Glutamatergic neuron (in vitro differentiated cells): ENCODE measurements around the gene CST4. TPM values are rescaled to one million over a fixed set of nuclear protein-coding genes. Genes with fewer than 3 reads are reported as not detected.
"Not testable (repeated sequence)": the region's sequence is repeated elsewhere in the genome, so short reads cannot be mapped to it uniquely, and the experiment has no call there.

Experiments used
- DNase-seq: peaks from one replicate; pipeline ENCODE4 v3.0.0; 2022
- H3K27ac Mint-ChIP-seq: one replicate; pipeline ENCODE4 v1.8.0; 2020; ENCODE audit warnings: mild to moderate bottlenecking, mixed read lengths, inconsistent platforms; ENCODE audit not compliant: unreplicated experiment
- H3K27me3 Mint-ChIP-seq: one replicate; pipeline ENCODE4 v1.8.0; 2020; ENCODE audit warnings: mild to moderate bottlenecking, moderate library complexity, mixed read lengths, inconsistent platforms; ENCODE audit not compliant: unreplicated experiment
- H3K36me3 Mint-ChIP-seq: one replicate; pipeline ENCODE4 v1.8.0; 2020; ENCODE audit warnings: mild to moderate bottlenecking, mixed read lengths, inconsistent platforms; ENCODE audit not compliant: unreplicated experiment
- H3K4me1 Mint-ChIP-seq: one replicate; pipeline ENCODE4 v1.8.0; 2020; ENCODE audit warnings: mild to moderate bottlenecking, low read depth, mixed read lengths, inconsistent platforms; ENCODE audit not compliant: unreplicated experiment
- H3K4me3 Mint-ChIP-seq: one replicate; pipeline ENCODE4 v1.8.0; 2020; ENCODE audit warnings: mild to moderate bottlenecking, mixed read lengths, inconsistent platforms; ENCODE audit not compliant: unreplicated experiment
- H3K9me3 Mint-ChIP-seq: one replicate; pipeline ENCODE4 v1.8.0; 2020; ENCODE audit warnings: mild to moderate bottlenecking, moderate library complexity, mixed read lengths, inconsistent platforms; ENCODE audit not compliant: unreplicated experiment
- total RNA-seq: library from RNA; stranded (reverse); fragmentation: NEBNext Ultra II Directional; extraction: Animal tissue kit (Norgen Biotek cat#: 25700); gene quantifications from one replicate; pipeline ENCODE4 v1.2.1, GENCODE V29; 2021; ENCODE audit not compliant: unreplicated experiment
- TF ChIP-seq, protein P1 (sequence below): fragments of 200-600 bp; sonication (generic); IDR thresholded peaks from one replicate; pipeline ENCODE4 v1.5.0; 2021; ENCODE audit not compliant: partially characterized antibody, unreplicated experiment

Gene CST4
- total RNA-seq, 1 donor from 2014 or later = not detected

DNA sequence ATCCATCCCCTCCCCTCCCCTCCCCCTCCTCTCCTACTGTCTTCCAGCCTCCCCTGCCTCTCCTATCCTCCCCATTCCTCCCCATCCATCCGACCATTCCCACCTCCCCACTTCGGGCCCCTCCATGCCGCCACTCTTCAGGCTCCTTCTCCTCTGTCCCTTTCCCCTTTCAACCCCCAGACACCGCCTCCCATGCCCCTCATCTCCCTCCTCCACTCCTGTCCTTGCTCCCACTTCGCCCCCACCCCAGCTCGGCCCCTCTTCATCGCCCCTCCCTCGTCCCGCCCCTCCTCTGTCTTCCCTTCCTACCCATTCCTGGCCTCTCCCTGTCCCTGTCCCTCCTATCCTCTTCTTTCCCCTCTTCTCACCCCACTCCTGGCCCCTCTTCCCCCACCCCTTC, 50.5 kb downstream of the CST4 start:
- Mint-ChIP-seq H3K36me3 (no peaks in the 10 kb centered on the region), H3K9me3 (peaks cover 10% of the 10 kb centered on the region), H3K27me3 (peaks cover 18% of the 10 kb centered on the region), H3K4me1 (peaks cover 46% of the 10 kb centered on the region), H3K27ac (no peak overlapping the region), H3K4me3 (no peak overlapping the region)
- DNase-seq = no peak
- TF ChIP-seq, protein P1, sequence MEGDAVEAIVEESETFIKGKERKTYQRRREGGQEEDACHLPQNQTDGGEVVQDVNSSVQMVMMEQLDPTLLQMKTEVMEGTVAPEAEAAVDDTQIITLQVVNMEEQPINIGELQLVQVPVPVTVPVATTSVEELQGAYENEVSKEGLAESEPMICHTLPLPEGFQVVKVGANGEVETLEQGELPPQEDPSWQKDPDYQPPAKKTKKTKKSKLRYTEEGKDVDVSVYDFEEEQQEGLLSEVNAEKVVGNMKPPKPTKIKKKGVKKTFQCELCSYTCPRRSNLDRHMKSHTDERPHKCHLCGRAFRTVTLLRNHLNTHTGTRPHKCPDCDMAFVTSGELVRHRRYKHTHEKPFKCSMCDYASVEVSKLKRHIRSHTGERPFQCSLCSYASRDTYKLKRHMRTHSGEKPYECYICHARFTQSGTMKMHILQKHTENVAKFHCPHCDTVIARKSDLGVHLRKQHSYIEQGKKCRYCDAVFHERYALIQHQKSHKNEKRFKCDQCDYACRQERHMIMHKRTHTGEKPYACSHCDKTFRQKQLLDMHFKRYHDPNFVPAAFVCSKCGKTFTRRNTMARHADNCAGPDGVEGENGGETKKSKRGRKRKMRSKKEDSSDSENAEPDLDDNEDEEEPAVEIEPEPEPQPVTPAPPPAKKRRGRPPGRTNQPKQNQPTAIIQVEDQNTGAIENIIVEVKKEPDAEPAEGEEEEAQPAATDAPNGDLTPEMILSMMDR = no peak

- H3K9me3 Mint-ChIP-seq = peaks cover 13% of the 10 kb centered on the region
These were observed 51.3 kb downstream of the CST4 start, which contains the start of gene CST3 for GRCh38 chr20:23637282-23638221. Gene CST3, minus strand, starts transcription at chr20:23637955. Its CDS starts 93 bp downstream, at chr20:23637862.

GRCh38 chr20:23636908-23637281, 51.9 kb downstream of the CST4 start:
- Mint-ChIP-seq H3K27ac (peak overlapping the region; percentile 93), H3K36me3 (no peaks in the 10 kb centered on the region), H3K4me3 (peak overlapping the region; percentile 93), H3K4me1 (peaks cover 38% of the 10 kb centered on the region), H3K27me3 (peaks cover 18% of the 10 kb centered on the region), H3K9me3 (peaks cover 13% of the 10 kb centered on the region)
- TF ChIP-seq, protein P1 = no peak
- no peak for DNase-seq

More at GRCh38 chr20:23637282-23638221, 51.3 kb downstream of the CST4 start, which contains the start of gene CST3:
- Mint-ChIP-seq H3K4me3 (peak within 1 kb of the TSS; percentile 93), H3K36me3 (no peaks in the 10 kb centered on the region), H3K4me1 (peaks cover 44% of the 10 kb centered on the region), H3K27me3 (peaks cover 18% of the 10 kb centered on the region), H3K27ac (peak within 1 kb of the TSS; percentile 93)
- TF ChIP-seq, protein P1 = no peak
- DNase-seq = peak; percentile 91

- Mint-ChIP-seq H3K27ac (peak overlapping the region; percentile 93), H3K4me1 (peaks cover 34% of the 10 kb centered on the region), H3K27me3 (peaks cover 18% of the 10 kb centered on the region), H3K36me3 (no peaks in the 10 kb centered on the region), H3K9me3 (peaks cover 13% of the 10 kb centered on the region), H3K4me3 (peak overlapping the region; percentile 93)
- no peak for DNase-seq
- TF ChIP-seq, protein P1 = no peak
These were observed 52.5 kb downstream of the CST4 start for GRCh38 chr20:23636182-23636907.

GRCh38 chr20:23635768-23636090, 53.1 kb downstream of the CST4 start:
- not testable (repeated sequence) for H3K27ac Mint-ChIP-seq, DNase-seq, H3K36me3 Mint-ChIP-seq
- H3K27me3 Mint-ChIP-seq = peaks cover 18% of the 10 kb centered on the region
- H3K9me3 Mint-ChIP-seq = peaks cover 13% of the 10 kb centered on the region
- H3K4me1 Mint-ChIP-seq = peaks cover 32% of the 10 kb centered on the region
- H3K4me3 Mint-ChIP-seq = peak overlapping the region; percentile 93

Other genes starting within 250 kb of the CST4 start
- gene CSTL1, start 249.4 kb downstream of the CST4 start, total RNA-seq = not detected
- gene CST11, start 236.2 kb downstream of the CST4 start, total RNA-seq = not detected
- gene CST8, start 197.9 kb downstream of the CST4 start, total RNA-seq = not detected
- gene CST9L, start 120.6 kb downstream of the CST4 start, total RNA-seq = not detected
- not detected for gene CST9, start 83.1 kb downstream of the CST4 start, total RNA-seq
- gene CST3, start 51.1 kb downstream of the CST4 start, total RNA-seq = 224 TPM
- gene CST1, start 61.9 kb upstream of the CST4 start, total RNA-seq = not detected
- gene CST2, start 137.7 kb upstream of the CST4 start, total RNA-seq = not detected
- not detected for gene CST5, start 190.7 kb upstream of the CST4 start, total RNA-seq